Psoas muscle (tissue), 8 donors: ENCODE results near the gene TAF1C. TPM values are rescaled to one million over a fixed set of nuclear protein-coding genes. Genes with fewer than 3 reads are reported as not detected.
A peak's percentile ranks its signal among the peaks of the same experiment; 100 is the strongest.
"Not testable (repeated sequence)": the region's sequence is repeated elsewhere in the genome, so short reads cannot be mapped to it uniquely, and the experiment has no call there.

Experiments used
- ATAC-seq, 4 donors: fragments of 200-7000 bp; cut with Tn5 transposase; one replicate each; pipeline ENCODE4 v1.9.1; 2020; ENCODE audit warnings: moderate library complexity in 3 of 4, mild to moderate bottlenecking in 2 of 4
- DNase-seq, 2 donors: peaks; one replicate each; pipeline ENCODE4 v3.0.0-alpha.2; 2020
- H3K27ac ChIP-seq: fragments of 200-600 bp; one replicate; pipeline ENCODE4 v1.8.0; 2022
- H3K27me3 ChIP-seq, 3 donors: fragments of 200-600 bp in 1 of 3; one replicate each; pipeline versions ENCODE4 v1.6.1 to v1.8.0; 2013 to 2022; ENCODE audit warnings: low read length in 2 of 3, mild to moderate bottlenecking in 2 of 3, moderate library complexity in 1 of 3; ENCODE audit not compliant: insufficient read depth in 3 of 3
- H3K36me3 ChIP-seq, 2 donors: fragments of 200-600 bp in 1 of 2; one replicate each; pipeline versions ENCODE4 v1.6.1 to v1.8.0; 2013 to 2022; ENCODE audit warnings: low read depth in 1 of 2, mild to moderate bottlenecking in 1 of 2, moderate library complexity in 1 of 2; ENCODE audit not compliant: insufficient read depth in 1 of 2
- H3K4me1 ChIP-seq: fragments of 200-600 bp; one replicate; pipeline ENCODE4 v1.8.0; 2022
- H3K4me3 ChIP-seq: fragments of 200-600 bp; one replicate; pipeline ENCODE4 v1.8.0; 2022; ENCODE audit warnings: mild to moderate bottlenecking
- H3K9me3 ChIP-seq: fragments of 200-600 bp; one replicate; pipeline ENCODE4 v1.8.0; 2022
- CTCF ChIP-seq: fragments of 200-600 bp; IDR thresholded peaks from one replicate; pipeline ENCODE4 v1.8.0; 2022; ENCODE audit warnings: antibody characterized with exemption
- WGBS, 3 donors: extraction: QIAGEN DNeasy Blood & Tissue Kit; methylation state at CpG; one replicate each; pipeline versions ENCODE4 v1.1.6 to v1.1.7; 2013; 5-methylcytosine and 5-hydroxymethylcytosine counted together
- intact Hi-C, 2 donors: fragments of 100-400 bp; cut with DNase I; formaldehyde crosslinking; loops; one replicate each; pipeline versions ENCODE4 v1.11.0 to v1.14.2; 2022
- polyA plus RNA-seq, 3 donors: library from polyadenylated mRNA; stranded (reverse); fragments of 200-250 nt; gene quantifications; one replicate each; pipeline ENCODE4 v1.2.3, GENCODE V29; 2013
- total RNA-seq, 4 donors: library from RNA; stranded (reverse); fragmentation: NEBNext Ultra II Directional in 2 of 4; extraction: Animal tissue kit (Norgen Biotek cat#: 25700) in 2 of 4; gene quantifications; one replicate each; pipeline versions ENCODE4 v1.2.1 to v1.2.4, GENCODE V29; 2021 to 2023
- donor health status: healthy with polysubstance abuse.
- donor health status: DM: no; HTN: no; CAD: no; lungs with moderate emphysema.
- donor health status: Bipolar disorder and iron deficiency.
- donor health status: healthy.
- donor health status: DM: yes; HTN: yes; CAD: no.
- donor health status: DM: no; HTN: no; CAD: no.
- donor health status: DM: no; HTN: no; CAD: no.
- donor health status: DM: yes; HTN: yes; CAD: no.

The TAF1C gene
- total and polyA plus RNA-seq, 7 donors = 8.3 to 24.4 (median 18.3) TPM

- intact Hi-C loops = no loop called here
- Histone ChIP-seq H3K4me3 (no peak overlapping the region), H3K4me1 (no peaks in the 10 kb centered on the region), H3K27ac (no peak overlapping the region), H3K27me3 (no peaks in the 10 kb centered on the region), H3K9me3 (no peaks in the 10 kb centered on the region), H3K36me3 (no peaks in the 10 kb centered on the region)
- 62 to 74% (median 68%) methylated on average over 8 of the region's 8 CpGs for WGBS, 3 donors
- no peak for ATAC-seq
- no peak for DNase-seq
- TF ChIP-seq CTCF = no peak
Observed at GRCh38 chr16:84207879-84208278, 21.0 kb upstream of the TAF1C start.

GRCh38 chr16:84207251-84207650 is 20.4 kb upstream of the TAF1C start:
- TF ChIP-seq CTCF = no peak
- Histone ChIP-seq H3K27me3 (no peaks in the 10 kb centered on the region), H3K36me3 (no peaks in the 10 kb centered on the region), H3K27ac (no peak overlapping the region), H3K4me1 (no peaks in the 10 kb centered on the region), H3K9me3 (no peaks in the 10 kb centered on the region), H3K4me3 (no peak overlapping the region)
- intact Hi-C loops = no loop called here
- 66 to 76% (median 71%) methylated on average over 6 of the region's 6 CpGs for WGBS, 3 donors
- DNase-seq (no peak), ATAC-seq (no peak)

GRCh38 chr16:84205976-84206691 is 19.3 kb upstream of the TAF1C start:
- Histone ChIP-seq H3K9me3 (no peaks in the 10 kb centered on the region), H3K27me3 (no peaks in the 10 kb centered on the region), H3K27ac (no peak overlapping the region), H3K4me3 (no peak overlapping the region), H3K4me1 (no peaks in the 10 kb centered on the region), H3K36me3 (no peaks in the 10 kb centered on the region)
- ATAC-seq (no peak), DNase-seq (no peak)
- intact Hi-C loops = no loop called here
- TF ChIP-seq CTCF = no peak
- WGBS, 3 donors = 79 to 82% (median 80%) methylated on average over 17 to 18 of the region's 18 CpGs

- H3K4me3 ChIP-seq, H3K27me3 ChIP-seq, H3K4me1 ChIP-seq, H3K9me3 ChIP-seq, ATAC-seq, H3K36me3 ChIP-seq, DNase-seq, H3K27ac ChIP-seq, intact Hi-C loops: not testable (repeated sequence)
- WGBS, 3 donors = 87 to 93% (median 92%) methylated on average over 6 of the region's 6 CpGs
Observed at GRCh38 chr16:84205123-84205522, 18.3 kb upstream of the TAF1C start.

GRCh38 chr16:84204551-84204950 is 17.7 kb upstream of the TAF1C start:
- intact Hi-C loops, H3K27me3 ChIP-seq, H3K4me1 ChIP-seq, H3K9me3 ChIP-seq, H3K36me3 ChIP-seq, DNase-seq, H3K27ac ChIP-seq, H3K4me3 ChIP-seq, ATAC-seq: not testable (repeated sequence)
- 91 to 94% (median 94%) methylated on average over 19 to 26 of the region's 26 CpGs for WGBS, 3 donors

GRCh38 chr16:84199861-84200260 is 13.0 kb upstream of the TAF1C start:
- Histone ChIP-seq H3K27me3 (no peaks in the 10 kb centered on the region), H3K4me1 (no peaks in the 10 kb centered on the region), H3K4me3 (no peak overlapping the region), H3K9me3 (no peaks in the 10 kb centered on the region), H3K36me3 (no peaks in the 10 kb centered on the region), H3K27ac (no peak overlapping the region)
- peak in 1 of 2 donors; percentile 70 for DNase-seq
- intact Hi-C loops = no loop called here
- WGBS, 3 donors = 48 to 64% (median 53%) methylated on average over 10 of the region's 10 CpGs
- no peak for TF ChIP-seq CTCF
- ATAC-seq = peak in 2 of 4 donors; percentile 64 to 71
